Right lobe of liver (tissue), 4 donors: ENCODE results near the gene HBG1.
"Not testable (repeated sequence)": the region's sequence is repeated elsewhere in the genome, so short reads cannot be mapped to it uniquely, and the experiment has no call there.

Source experiments
- POLR2A ChIP-seq: fragments of 450-650 bp; IDR thresholded peaks from one replicate; pipeline ENCODE4 v1.6.1; 2017; ENCODE audit warnings: antibody characterized with exemption, mild to moderate bottlenecking
- TF ChIP-seq, protein P1 (sequence below), 4 donors: fragments of 200-600 bp in 3 of 4; fragments of 450-650 bp in 1 of 4; IDR thresholded peaks; one replicate each; pipeline versions ENCODE4 v1.5.1 to v1.8.0; 2016 to 2022; ENCODE audit warnings: antibody characterized with exemption in 4 of 4, mild to moderate bottlenecking in 2 of 4
- donor health status: DM: no; HTN: no; CAD: no.
- donor health status: DM: no; HTN: no; CAD: no.
- donor health status: DM: no; HTN: yes; CAD: no.

- TF ChIP-seq, protein P1, sequence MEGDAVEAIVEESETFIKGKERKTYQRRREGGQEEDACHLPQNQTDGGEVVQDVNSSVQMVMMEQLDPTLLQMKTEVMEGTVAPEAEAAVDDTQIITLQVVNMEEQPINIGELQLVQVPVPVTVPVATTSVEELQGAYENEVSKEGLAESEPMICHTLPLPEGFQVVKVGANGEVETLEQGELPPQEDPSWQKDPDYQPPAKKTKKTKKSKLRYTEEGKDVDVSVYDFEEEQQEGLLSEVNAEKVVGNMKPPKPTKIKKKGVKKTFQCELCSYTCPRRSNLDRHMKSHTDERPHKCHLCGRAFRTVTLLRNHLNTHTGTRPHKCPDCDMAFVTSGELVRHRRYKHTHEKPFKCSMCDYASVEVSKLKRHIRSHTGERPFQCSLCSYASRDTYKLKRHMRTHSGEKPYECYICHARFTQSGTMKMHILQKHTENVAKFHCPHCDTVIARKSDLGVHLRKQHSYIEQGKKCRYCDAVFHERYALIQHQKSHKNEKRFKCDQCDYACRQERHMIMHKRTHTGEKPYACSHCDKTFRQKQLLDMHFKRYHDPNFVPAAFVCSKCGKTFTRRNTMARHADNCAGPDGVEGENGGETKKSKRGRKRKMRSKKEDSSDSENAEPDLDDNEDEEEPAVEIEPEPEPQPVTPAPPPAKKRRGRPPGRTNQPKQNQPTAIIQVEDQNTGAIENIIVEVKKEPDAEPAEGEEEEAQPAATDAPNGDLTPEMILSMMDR (IDR thresholded peaks at IDR 0.05): not testable (repeated sequence)
- not testable (repeated sequence) for TF ChIP-seq POLR2A
Measured at GRCh38 chr11:5254023-5254422, 4.4 kb upstream of the HBG1 start.
